HG03045 (cell line): Measurements from ENCODE around the gene ERCC6L2.

Experiments
- ATAC-seq: cut with Tn5 transposase; IDR thresholded peaks from one replicate; pipeline ENCODE4 v1.9.1; 2021; ENCODE audit warnings: mild to moderate bottlenecking, moderate library complexity; ENCODE audit not compliant: unreplicated experiment

The ERCC6L2 gene

GRCh38 chr9:95971815-95972214 is 96.3 kb downstream of the ERCC6L2 start:
- no peak for ATAC-seq

DNA sequence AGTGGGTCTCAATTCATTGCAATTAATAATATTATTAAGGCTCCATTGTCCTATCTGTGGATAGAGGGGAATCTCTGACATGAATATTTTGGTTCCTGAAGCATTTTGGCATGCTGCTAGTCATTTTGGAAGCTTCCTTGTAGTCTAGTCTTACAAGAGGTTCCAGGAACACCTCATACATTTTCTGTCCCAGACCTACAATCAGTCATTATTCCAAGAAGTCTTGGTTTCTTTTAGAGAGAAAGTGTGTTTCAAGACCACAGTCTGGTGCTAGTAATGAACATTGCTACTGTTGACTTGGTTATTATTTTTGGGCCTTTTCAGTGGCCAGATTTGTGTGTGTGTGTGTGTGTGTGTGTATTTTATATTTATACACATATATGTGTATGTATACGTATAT is 98.9 kb downstream of the ERCC6L2 start:
- no peak for ATAC-seq

DNA sequence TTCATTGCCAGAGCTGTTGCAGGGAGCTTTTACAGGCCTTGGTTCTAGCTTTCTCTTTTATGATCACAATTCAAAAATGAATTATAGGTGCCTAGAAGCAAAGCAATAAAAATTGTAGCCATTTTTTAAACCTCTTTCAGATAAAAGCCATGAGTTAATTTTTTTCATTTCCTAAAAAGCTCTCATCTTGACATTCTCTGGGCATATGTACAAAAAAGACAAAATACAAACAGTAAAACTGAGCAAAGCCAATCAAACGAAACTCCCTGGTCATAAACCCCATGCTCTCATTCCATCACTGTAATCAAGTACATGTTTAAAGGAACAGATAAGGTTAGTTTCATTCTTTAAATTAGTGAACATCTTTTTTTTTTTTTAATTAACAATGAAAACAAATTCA is 101.9 kb downstream of the ERCC6L2 start:
- no peak for ATAC-seq

DNA sequence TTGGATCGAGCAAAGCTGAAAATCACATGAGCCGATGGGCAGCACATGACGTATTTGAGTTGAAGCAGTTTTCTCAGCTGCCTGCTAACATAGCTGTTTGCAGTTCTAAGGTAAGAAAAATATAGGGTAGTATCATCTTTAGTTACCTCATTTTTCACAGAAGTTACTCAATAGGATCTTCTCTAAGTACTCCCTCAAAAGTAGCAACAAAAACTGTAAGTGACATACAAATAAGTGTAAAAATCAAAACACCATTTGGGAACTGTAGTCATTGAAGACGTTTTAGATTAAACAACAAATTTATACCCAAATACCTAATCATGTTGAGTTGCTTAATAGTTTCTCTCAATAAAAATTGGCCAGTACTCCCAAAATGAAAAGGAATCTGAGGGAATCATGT is 102.6 kb downstream of the ERCC6L2 start:
- ATAC-seq, result no peak

- no peak for ATAC-seq
Observed at GRCh38 chr9:95979446-95979845, 104.0 kb downstream of the ERCC6L2 start.

- no peak for ATAC-seq
Observed at GRCh38 chr9:95980262-95981125, 105.0 kb downstream of the ERCC6L2 start.

DNA sequence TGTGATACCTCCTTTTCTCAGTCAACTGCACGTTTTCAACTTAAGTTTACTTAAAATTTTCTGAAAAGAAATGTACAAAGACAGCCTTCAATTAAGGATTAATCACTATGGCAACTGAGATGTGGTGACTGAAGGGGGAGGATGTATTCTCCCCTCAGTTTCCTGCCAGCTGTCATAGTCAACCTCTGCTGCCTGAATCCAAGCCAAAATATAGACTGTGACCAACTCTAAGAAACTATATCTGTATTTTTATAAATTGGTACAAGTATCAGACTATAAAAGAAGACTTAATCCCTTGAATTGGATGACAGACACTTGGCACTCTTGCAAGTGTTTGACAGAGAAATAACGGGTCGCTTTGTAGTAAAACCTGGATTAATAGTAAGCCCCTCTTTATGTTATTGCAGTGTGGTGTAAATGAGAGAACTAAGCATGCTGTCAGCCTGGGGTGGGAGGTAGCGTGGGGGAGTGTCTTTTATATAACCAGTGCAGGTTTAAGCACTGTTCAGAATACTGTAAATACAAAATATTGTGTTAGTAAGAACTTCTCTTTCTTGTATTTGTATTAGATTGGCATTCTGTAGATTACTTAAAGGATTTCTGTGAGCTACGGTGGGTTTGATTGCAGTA is 106.4 kb downstream of the ERCC6L2 start:
- ATAC-seq, result no peak

GRCh38 chr9:95985440-95986055 is 110.1 kb downstream of the ERCC6L2 start:
- no peak for ATAC-seq

GRCh38 chr9:95989297-95989696 is 113.8 kb downstream of the ERCC6L2 start:
- no peak for ATAC-seq

DNA sequence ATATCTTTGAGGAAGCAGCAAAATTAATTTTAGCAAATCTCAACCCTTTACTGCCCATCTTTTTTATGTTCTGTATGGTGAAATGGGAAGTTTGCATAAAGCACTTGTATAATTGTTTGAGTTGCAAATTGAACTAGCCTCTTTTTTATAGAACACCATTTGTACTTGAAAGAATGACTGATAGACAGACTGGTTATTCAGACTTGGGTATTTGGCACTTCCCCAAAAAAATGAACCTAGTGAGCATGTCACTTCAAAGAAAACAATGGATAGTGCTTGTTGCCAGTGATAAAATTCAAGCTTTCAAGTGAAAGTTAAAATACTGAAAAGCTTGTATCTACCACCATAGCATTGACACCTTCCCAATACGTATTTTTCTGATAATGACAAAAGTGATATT is 115.8 kb downstream of the ERCC6L2 start:
- ATAC-seq, result no peak

DNA sequence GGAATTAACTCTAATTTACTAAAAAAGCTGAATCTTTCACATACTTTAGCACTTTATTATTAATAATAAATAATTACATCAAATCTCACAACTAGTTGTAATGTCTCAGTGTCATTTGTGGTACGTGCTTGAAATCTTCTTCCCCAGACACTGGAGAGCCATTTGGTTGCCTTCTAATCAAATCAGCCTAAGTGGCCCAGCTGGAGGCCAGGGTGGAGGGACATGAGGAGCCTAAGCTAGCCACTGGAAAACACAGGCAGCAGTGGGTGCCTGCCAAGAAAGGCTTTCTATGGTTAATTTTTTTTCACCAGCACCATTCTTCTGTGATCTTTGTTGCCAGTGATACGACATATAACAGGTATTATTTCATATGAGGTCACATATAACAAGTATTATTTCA is 117.0 kb downstream of the ERCC6L2 start:
- ATAC-seq, result no peak

DNA sequence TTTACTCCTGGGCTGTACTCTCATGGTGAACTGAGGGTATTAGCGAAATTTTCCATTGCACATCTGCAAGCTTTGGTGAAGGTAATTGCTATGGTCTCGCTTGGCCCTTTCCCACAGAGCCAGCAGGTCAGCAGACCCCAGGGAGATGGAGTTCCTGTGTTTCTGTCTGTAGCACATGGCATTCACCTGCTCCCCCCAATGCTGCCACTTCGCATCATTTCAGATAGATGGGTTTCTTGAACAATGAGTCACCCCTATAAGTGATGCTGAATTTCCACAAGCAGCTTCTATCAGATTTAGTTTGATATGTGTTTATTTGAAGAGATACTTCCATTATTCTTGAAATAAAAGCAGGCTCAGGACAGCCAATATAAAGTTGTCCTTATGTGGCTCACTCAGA is 117.8 kb downstream of the ERCC6L2 start:
- ATAC-seq, result no peak

DNA sequence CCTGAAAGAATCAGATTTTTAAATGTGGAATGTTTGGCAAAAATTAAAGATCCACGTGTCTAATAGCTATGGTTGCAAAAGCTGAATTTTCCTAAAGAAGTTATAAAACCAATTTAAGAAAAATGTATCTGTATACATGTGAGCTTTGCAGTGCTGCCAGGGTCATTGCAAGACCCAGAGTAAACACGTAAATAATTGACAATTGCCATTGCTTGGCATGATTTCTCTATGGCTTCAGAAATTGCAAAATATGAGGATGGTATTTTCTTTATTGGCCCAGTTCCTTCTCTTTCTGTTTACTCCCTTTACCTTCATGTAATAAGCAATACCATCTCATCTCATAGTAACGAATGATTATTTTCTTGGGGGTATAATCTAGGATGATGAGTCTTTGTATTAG is 123.9 kb downstream of the ERCC6L2 start:
- no peak for ATAC-seq

- no peak for ATAC-seq
Observed at GRCh38 chr9:96004379-96004778, 128.9 kb downstream of the ERCC6L2 start.

DNA sequence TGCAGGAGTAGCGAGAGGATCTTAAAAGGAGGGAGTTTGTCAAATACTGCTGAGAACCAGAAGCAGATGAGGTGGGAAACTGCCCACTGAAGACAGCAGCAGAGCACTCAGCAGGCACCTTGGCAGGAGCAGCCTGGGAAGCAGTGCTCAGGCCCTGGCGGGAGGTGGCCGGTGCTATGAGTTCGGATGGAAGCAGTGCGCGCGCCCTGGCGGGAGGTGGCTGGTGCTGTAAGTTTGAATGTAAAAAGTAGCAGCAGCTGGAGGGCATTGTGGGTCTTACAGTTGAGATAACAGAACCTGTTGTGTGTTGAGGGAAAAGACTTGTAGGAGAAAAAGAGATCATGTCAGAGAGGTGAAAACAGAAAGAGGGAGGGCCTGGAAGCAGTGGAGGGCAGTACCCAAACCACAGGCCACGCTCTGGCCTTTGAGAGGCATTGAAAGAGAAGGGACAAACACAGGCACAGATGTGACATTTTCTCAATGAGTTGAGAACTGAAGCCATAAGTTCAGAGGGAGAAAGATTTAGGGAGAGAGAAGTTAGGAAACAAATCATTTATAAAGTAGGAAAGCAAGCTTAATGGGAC is 130.9 kb downstream of the ERCC6L2 start:
- no peak for ATAC-seq

DNA sequence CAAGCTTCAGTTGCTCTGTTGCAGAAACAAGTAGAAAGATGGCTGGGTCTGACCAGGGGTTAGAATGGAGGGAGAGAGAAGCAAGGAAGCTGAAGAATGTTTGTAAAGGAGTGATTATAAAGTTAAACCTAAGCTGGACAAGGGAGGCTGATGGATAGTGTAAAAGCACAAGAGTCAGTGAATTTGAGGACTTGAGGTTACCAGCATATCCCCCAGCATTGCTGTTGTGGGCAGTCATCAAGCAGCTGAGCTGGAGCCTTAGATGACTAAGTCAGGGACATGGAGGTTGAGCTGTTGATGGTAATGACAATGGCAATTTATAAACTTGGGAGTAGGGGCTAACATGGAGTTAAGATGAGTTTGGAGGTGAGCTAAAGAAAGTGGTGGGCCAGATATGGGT is 131.5 kb downstream of the ERCC6L2 start:
- no peak for ATAC-seq

DNA sequence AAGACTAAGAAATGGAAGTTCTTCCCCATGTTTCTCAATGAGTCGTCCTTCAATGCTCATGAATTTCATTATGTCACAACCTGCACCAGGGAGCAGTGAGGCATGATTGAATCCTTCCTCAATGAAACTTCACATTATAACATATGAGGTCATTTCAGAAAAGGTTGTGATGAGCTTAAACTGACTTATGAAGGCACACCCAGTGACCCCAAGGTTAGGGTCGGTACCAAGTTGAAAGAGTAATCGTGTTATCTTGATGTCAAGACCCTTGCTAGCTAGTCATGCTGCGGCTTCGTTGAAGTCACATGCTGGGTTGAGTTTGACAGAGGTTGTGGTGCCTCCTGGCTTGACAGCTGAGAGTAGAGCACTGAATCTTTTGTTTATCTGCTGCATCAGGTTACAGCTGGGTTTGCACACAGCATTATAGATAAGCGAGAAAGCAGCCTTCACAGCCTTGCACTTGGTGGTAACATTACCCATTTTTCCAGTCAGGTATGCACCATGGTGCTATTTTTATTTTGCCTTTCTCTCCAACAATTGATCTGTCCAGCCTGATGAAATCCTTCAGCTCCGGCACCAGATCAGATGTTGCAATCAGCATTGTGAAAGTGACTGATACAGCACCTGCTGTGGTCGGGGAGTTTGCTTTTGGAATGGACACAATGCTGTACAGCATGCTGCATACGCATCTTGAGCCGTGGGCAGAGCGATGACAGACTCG is 133.2 kb downstream of the ERCC6L2 start:
- no peak for ATAC-seq

DNA sequence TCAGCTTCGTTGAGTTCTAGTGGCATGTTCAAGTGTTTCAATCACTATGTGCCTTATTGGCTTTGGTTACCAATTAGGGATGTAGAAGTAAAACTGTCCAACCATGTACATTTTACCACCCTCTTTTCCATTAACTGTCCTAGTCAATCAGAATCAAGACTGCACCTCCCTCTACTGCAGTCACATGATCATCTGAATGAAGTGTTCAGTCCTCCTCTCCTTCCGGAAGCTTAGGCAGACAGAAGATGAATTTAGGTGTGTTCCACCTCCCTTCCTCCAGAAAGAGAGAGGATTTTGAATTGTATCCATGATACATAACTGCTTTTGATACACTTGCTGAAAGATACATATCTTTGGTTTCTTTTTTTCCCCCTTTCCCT is 133.7 kb downstream of the ERCC6L2 start:
- no peak for ATAC-seq

GRCh38 chr9:96009690-96010472 is 134.4 kb downstream of the ERCC6L2 start:
- ATAC-seq, result no peak

GRCh38 chr9:96014078-96014477 is 138.6 kb downstream of the ERCC6L2 start:
- ATAC-seq, result no peak
